ENCODE results near the gene CUX1.

GRCh38 chr7:101976411-101976810 is 159.0 kb downstream of the CUX1 start:
- TF ChIP-seq CEBPB (IDR thresholded peaks at IDR 0.05) (no peak), TEAD4 (IDR thresholded peaks at IDR 0.05) (no peak), EP300 (IDR thresholded peaks at IDR 0.05; ENCODE audit: borderline replicate concordance) (no peak), REST (IDR thresholded peaks at IDR 0.05; ENCODE audit: low read depth) (no peak), YY1 (IDR thresholded peaks at IDR 0.05; ENCODE audit: low read depth) (no peak), RAD21 (IDR thresholded peaks at IDR 0.05; ENCODE audit: low read depth) (no peak), TAF1 (IDR thresholded peaks at IDR 0.05; ENCODE audit: low read depth) (no peak), NFIC (IDR thresholded peaks at IDR 0.05) (no peak), FOXM1 (IDR thresholded peaks at IDR 0.05; ENCODE audit: borderline replicate concordance, low read depth) (no peak), MAX (IDR thresholded peaks at IDR 0.05) (no peak), EGR1 (IDR thresholded peaks at IDR 0.05) (no peak), CREB1 (IDR thresholded peaks at IDR 0.05; ENCODE audit: low read depth) (no peak), USF1 (IDR thresholded peaks at IDR 0.05) (no peak)
